Left kidney (tissue), 2 donors: ENCODE results near the gene TRIM66. TPM values are rescaled to one million over a fixed set of nuclear protein-coding genes. Genes with fewer than 3 reads are reported as not detected.

Source experiments
- DNase-seq: peaks from one replicate; pipeline ENCODE4 v3.0.0-alpha.2; 2013
- polyA plus RNA-seq: library from polyadenylated mRNA; unstranded; fragments of 120-200 nt; gene quantifications from one replicate; pipeline ENCODE4 v1.2.1, GENCODE V29; 2013; ENCODE audit not compliant: insufficient read length

TRIM66 gene
- polyA plus RNA-seq, 1 donor, result 14.8 TPM

- no peak for DNase-seq
Measured at GRCh38 chr11:8564526-8564925, 117.9 kb downstream of the TRIM66 start.

Other genes starting within 250 kb of the TRIM66 start
- 47.1 TPM for gene STK33, start 88.4 kb downstream of the TRIM66 start, polyA plus RNA-seq
- gene RPL27A, start 127 bp upstream of the TRIM66 start, polyA plus RNA-seq, result 1,575 TPM
- 21.2 TPM for gene AKIP1, start 228.5 kb upstream of the TRIM66 start, polyA plus RNA-seq